Testis (tissue), 3 donors: ENCODE results near the gene HOXB7. TPM values are rescaled to one million over a fixed set of nuclear protein-coding genes. Genes with fewer than 3 reads are reported as not detected.

Source experiments
- DNase-seq: peaks from one replicate; pipeline ENCODE4 v3.0.0-alpha.2; 2019
- H3K27ac ChIP-seq, 2 donors: fragments of 200-600 bp; sonication (generic); one replicate each; pipeline ENCODE4 v1.5.1; 2019
- H3K27me3 ChIP-seq: fragments of 200-600 bp; sonication (generic); one replicate; pipeline ENCODE4 v1.5.1; 2019
- H3K36me3 ChIP-seq: fragments of 200-600 bp; sonication (generic); one replicate; pipeline ENCODE4 v1.5.1; 2017; ENCODE audit warnings: low read depth; ENCODE audit errors: missing control alignments
- H3K4me1 ChIP-seq: fragments of 200-600 bp; sonication (generic); one replicate; pipeline ENCODE4 v1.5.1; 2019
- H3K4me3 ChIP-seq, 2 donors: fragments of 200-600 bp; sonication (generic); one replicate each; pipeline ENCODE4 v1.5.1; 2017 to 2019
- H3K9me3 ChIP-seq: fragments of 200-600 bp; sonication (generic); one replicate; pipeline ENCODE4 v1.5.1; 2017
- CTCF ChIP-seq, 3 experiments: fragments of 450-650 bp in 2 of 3; fragments of 200-600 bp in 1 of 3; sonication (generic) in 1 of 3; IDR thresholded peaks; one replicate each; pipeline ENCODE4 v1.5.1; 2016 to 2019; ENCODE audit warnings: antibody characterized with exemption in 3 of 3, mild to moderate bottlenecking in 2 of 3, moderate library complexity in 1 of 3
- POLR2A ChIP-seq: fragments of 450-650 bp; IDR thresholded peaks from one replicate; pipeline ENCODE4 v1.6.1; 2017; ENCODE audit warnings: antibody characterized with exemption, mild to moderate bottlenecking, moderate library complexity
- WGBS, 2 donors: methylation state at CpG; one replicate each; pipeline ENCODE4 v1.1.5; 2018; 5-methylcytosine and 5-hydroxymethylcytosine counted together
- intact Hi-C: fragments of 100-400 bp; cut with DNase I; formaldehyde crosslinking; loops from one replicate; pipeline ENCODE4 v1.15.1; 2023; ENCODE audit warnings: low total_unique reads
- polyA plus RNA-seq: library from polyadenylated mRNA; stranded (reverse); fragments of 350-450 nt; fragmentation: Illumina TruSeq; extraction: RNeasy Lipid Tissue Mini Kit (QIAGEN cat#74804); gene quantifications from one replicate; pipeline ENCODE4 v1.2.3, GENCODE V29; 2014; ENCODE audit warnings: low read depth, low replicate concordance; ENCODE audit not compliant: insufficient read depth
- total RNA-seq, 2 donors: library from RNA; depleted of rRNA; stranded (reverse); fragments of >200 nt; gene quantifications; one replicate each; pipeline ENCODE4 v1.2.3, GENCODE V29; 2016

Gene HOXB7
- total and polyA plus RNA-seq, 3 donors from 2014 or later: 2.8 to 4.4 (median 3.2) TPM

- intact Hi-C loops: no loop called here
- H3K4me1 ChIP-seq: no peaks in the 10 kb centered on the region
- DNase-seq: no peak
- TF ChIP-seq CTCF (IDR thresholded peaks at IDR 0.05) (no peak), POLR2A (no peak)
- 26 to 29% methylated on average over 7 of the region's 7 CpGs for WGBS, 2 donors
- H3K4me3 ChIP-seq: no peak overlapping the region
- no peaks in the 10 kb centered on the region for H3K9me3 ChIP-seq
- no peak overlapping the region for H3K27ac ChIP-seq
- no peaks in the 10 kb centered on the region for H3K36me3 ChIP-seq
- no peaks in the 10 kb centered on the region for H3K27me3 ChIP-seq
These were observed 21.9 kb upstream of the HOXB7 start for GRCh38 chr17:48632579-48633265.

- Histone ChIP-seq H3K27ac (no peak overlapping the region), H3K36me3 (no peaks in the 10 kb centered on the region), H3K27me3 (no peaks in the 10 kb centered on the region), H3K4me3 (no peak overlapping the region), H3K9me3 (no peaks in the 10 kb centered on the region), H3K4me1 (no peaks in the 10 kb centered on the region)
- TF ChIP-seq CTCF (IDR thresholded peaks at IDR 0.05): no peak
- TF ChIP-seq POLR2A: no peak
- intact Hi-C loops: no loop called here
- WGBS, 2 donors: 41 to 46% methylated on average over 7 of the region's 7 CpGs
- DNase-seq: no peak
These were observed 21.1 kb upstream of the HOXB7 start for GRCh38 chr17:48631693-48632578.

GRCh38 chr17:48630925-48631692, 20.3 kb upstream of the HOXB7 start:
- H3K4me3 ChIP-seq: no peak overlapping the region
- no peaks in the 10 kb centered on the region for H3K27me3 ChIP-seq
- WGBS, 2 donors: 46 to 47% methylated on average over 15 of the region's 15 CpGs
- no peak overlapping the region for H3K27ac ChIP-seq
- H3K9me3 ChIP-seq: no peaks in the 10 kb centered on the region
- intact Hi-C loops: no loop called here
- TF ChIP-seq CTCF (IDR thresholded peaks at IDR 0.05) (no peak), POLR2A (no peak)
- peaks cover 5% of the 10 kb centered on the region for H3K4me1 ChIP-seq
- H3K36me3 ChIP-seq: no peaks in the 10 kb centered on the region
- no peak for DNase-seq

GRCh38 chr17:48630009-48630924, 19.4 kb upstream of the HOXB7 start:
- Histone ChIP-seq H3K4me3 (no peak overlapping the region), H3K4me1 (peaks cover 7% of the 10 kb centered on the region), H3K36me3 (no peaks in the 10 kb centered on the region), H3K27ac (no peak overlapping the region), H3K9me3 (no peaks in the 10 kb centered on the region), H3K27me3 (no peaks in the 10 kb centered on the region)
- intact Hi-C loops: no loop called here
- WGBS, 2 donors: 37 to 48% methylated on average over 15 of the region's 15 CpGs
- no peak for TF ChIP-seq CTCF (IDR thresholded peaks at IDR 0.05)
- no peak for TF ChIP-seq POLR2A
- DNase-seq: no peak
